GM19099 (cell line): ENCODE results near the gene SESTD1.
A peak's percentile ranks its signal among the peaks of the same experiment; 100 is the strongest.

ENCODE experiments used
- POLR2A ChIP-seq: IDR thresholded peaks from 3 replicates; pipeline ENCODE4 v1.6.1; 2011; ENCODE audit warnings: low read depth; ENCODE audit not compliant: insufficient read length; ENCODE audit errors: extremely low read depth

Gene SESTD1

GRCh38 chr2:179274749-179275148 lies 10.1 kb upstream of the SESTD1 start:
- TF ChIP-seq POLR2A: no peak

- no peak for TF ChIP-seq POLR2A
Measured at GRCh38 chr2:179273461-179273962, 8.9 kb upstream of the SESTD1 start.

GRCh38 chr2:179272406-179273192 lies 8.0 kb upstream of the SESTD1 start:
- no peak for TF ChIP-seq POLR2A

GRCh38 chr2:179270689-179271088 lies 6.1 kb upstream of the SESTD1 start:
- no peak for TF ChIP-seq POLR2A

GRCh38 chr2:179268277-179268925 lies 3.8 kb upstream of the SESTD1 start:
- no peak for TF ChIP-seq POLR2A

GRCh38 chr2:179266271-179266670 lies 1.6 kb upstream of the SESTD1 start:
- TF ChIP-seq POLR2A: no peak

- no peak for TF ChIP-seq POLR2A
Measured at GRCh38 chr2:179265082-179265510, 464 bp upstream of the SESTD1 start.

GRCh38 chr2:179263446-179264367 lies 925 bp downstream of the SESTD1 start:
- peak; percentile 22 for TF ChIP-seq POLR2A

- no peak for TF ChIP-seq POLR2A
Measured at GRCh38 chr2:179263015-179263414, 1.6 kb downstream of the SESTD1 start.

GRCh38 chr2:179262077-179262660 lies 2.5 kb downstream of the SESTD1 start:
- TF ChIP-seq POLR2A: no peak

GRCh38 chr2:179261151-179261825 lies 3.3 kb downstream of the SESTD1 start:
- TF ChIP-seq POLR2A: no peak

GRCh38 chr2:179260224-179260623 lies 4.4 kb downstream of the SESTD1 start:
- TF ChIP-seq POLR2A: no peak

- TF ChIP-seq POLR2A: no peak
Measured at GRCh38 chr2:179255129-179255528, 9.5 kb downstream of the SESTD1 start.

GRCh38 chr2:179253226-179253625 lies 11.4 kb downstream of the SESTD1 start:
- TF ChIP-seq POLR2A: no peak
